Left lobe of liver (tissue), 2 donors: Measurements from ENCODE around the gene RAP1A. TPM values are rescaled to one million over a fixed set of nuclear protein-coding genes. Genes with fewer than 3 reads are reported as not detected.
"Not testable (repeated sequence)": the region's sequence is repeated elsewhere in the genome, so short reads cannot be mapped to it uniquely, and the experiment has no call there.

Experiments
- ATAC-seq: fragments of 200-7000 bp; cut with Tn5 transposase; one replicate; pipeline ENCODE4 v1.9.1; 2020; ENCODE audit warnings: mild to moderate bottlenecking, moderate library complexity
- DNase-seq: peaks from one replicate; pipeline ENCODE4 v3.0.0-alpha.2; 2020; ENCODE audit warnings: low spot score
- total RNA-seq: library from RNA; stranded (reverse); gene quantifications from one replicate; pipeline ENCODE4 v1.2.1, GENCODE V29; 2021
- donor health status: DM: no; HTN: no; CAD: no; lungs with moderate emphysema.
- donor health status: DM: no; HTN: yes; CAD: no.

The RAP1A gene
- total RNA-seq, 1 donor from 2014 or later: 30.0 TPM

DNA sequence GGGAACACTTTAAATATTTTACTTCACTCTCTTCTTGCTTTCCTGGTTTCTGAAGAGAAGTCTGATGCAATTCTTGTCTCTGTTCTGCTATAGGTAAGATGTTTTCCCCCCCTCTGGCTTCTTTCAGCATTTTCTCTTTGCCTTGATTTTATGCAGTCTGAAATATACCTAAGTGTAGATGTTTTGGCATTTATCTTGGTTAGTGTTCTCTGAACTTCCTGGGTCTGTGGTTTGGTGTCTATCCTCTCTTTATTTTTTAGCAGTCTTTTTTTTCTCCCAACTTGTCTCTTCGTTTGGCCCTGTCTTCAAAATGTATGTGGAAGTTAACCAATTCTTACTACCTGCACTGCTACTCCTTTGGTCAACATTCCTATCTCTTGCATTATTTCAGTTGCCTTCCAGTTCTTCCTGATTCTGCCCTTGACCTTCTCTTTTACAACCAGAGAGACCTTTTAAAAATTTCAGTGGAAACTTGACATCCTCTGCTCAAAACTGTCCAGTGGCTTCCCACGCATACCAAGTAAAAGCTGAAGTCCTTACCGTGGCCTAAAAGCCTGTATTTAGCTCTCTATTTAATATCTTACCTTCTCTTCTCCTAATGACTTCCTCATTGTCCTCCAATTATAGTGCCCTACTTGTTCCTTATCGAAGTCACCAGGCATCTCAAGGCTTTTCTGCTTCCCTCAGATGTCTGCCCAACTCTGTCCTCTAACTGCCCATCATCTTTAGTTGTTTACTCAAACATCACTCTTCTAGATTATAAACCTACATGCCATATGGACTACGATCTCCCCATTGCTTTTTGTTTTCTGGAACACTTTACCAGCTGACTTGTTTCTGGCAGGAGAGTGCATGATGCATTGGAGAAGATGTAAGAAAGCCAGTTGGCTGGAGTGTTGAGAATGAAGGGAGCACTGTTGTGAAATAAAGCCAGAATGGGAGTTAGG, 40.9 kb downstream of the RAP1A start:
- DNase-seq (no peak), ATAC-seq (no peak)

DNA sequence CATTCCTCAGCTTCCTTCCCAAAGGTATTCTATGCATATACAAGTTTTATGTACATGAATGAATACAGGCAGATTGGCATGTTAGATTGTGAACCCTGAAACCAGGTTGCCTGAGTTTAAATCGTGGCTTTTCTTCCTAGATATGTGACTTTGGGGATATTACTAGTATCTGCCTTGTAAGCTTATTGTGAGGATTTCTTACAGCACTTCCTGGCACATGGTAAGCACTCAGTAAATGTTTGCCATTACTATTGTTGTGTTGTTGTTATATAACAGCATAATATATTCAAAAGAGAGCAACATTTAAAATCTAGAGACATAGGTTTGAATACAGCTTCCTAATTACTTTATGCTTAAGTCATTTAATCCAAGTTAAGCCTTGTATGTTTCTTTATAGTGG, 45.1 kb downstream of the RAP1A start:
- no peak for ATAC-seq

DNA sequence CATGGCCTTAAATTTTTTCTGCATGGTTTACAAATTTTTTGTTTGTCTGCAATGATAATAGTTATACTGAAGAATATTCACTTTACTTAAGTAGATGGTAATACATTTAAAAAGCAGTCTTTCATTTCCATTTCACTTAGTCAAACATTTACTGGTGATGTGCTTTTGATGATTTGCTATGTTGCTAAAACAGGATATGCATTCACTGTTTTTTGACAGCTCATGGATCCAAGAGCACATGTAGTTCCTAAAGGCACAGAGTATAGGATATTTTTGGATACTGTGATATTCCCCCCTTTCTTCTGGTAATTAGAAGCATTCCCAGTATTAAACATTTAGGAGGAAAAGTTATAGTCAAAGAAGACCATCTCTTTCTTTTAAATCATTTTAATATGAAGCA, 45.9 kb downstream of the RAP1A start:
- DNase-seq (no peak), ATAC-seq (no peak)

More for the DNA sequence above, 45.1 kb downstream of the RAP1A start:
- DNase-seq: no peak

DNA sequence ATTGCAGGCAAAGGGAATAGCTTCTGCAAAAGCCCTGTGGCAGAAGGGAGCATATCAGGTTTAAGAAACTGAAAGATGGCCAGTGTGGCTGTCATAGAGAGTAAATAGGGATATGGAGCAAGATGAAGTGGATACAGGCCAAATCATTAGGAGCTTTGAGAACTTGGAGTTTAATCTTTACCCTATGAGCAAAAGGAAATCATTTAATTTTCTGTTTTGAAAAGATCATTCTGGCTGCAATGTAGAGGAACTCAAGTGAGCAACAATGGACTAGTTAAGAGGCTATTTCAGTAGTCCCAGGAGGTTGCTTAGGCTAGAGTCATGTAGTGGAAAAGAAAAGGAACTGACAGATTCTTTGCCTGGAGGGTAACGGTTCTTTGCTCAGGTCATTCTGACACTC, 47.2 kb downstream of the RAP1A start:
- ATAC-seq: peak; percentile 91
- no peak for DNase-seq

DNA sequence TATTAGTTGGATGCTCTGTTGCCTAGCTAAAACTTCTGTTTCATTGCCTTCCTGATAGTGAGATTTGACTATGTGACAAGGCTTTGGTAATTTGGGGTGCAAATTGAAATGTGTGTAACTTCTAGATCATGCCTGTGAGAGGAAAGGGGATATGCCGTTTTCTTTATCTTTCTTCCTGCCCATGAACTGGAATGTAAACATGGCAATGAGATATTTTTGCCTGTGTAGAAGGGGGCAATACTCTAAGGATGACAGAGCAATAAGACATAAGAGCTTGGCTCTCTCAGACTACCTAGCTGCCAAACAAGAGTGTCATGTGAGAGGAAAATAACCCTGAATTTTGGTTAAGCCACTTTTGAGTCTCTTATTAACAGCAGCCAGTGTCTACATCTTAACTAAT, 49.7 kb downstream of the RAP1A start:
- DNase-seq (no peak), ATAC-seq (no peak)

DNA sequence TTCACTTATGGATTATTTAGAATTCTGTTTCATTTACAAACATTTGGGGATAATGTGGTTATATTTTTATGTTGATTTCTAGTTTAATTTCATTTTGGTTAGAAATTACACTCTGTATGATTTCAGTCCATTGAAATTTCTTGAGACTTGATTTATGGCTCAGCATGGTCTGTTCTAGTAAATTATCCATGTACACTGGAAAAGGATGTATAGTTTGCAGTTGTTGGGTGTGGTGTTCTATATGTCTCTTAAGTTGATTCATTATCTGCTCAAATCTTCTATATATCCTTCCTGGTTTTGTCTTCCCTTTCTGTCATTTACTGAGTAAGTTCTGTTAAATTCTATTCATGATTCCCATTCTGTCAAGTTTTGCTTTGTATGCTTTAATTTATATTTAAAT, 52.3 kb downstream of the RAP1A start:
- DNase-seq: no peak
- ATAC-seq: no peak

DNA sequence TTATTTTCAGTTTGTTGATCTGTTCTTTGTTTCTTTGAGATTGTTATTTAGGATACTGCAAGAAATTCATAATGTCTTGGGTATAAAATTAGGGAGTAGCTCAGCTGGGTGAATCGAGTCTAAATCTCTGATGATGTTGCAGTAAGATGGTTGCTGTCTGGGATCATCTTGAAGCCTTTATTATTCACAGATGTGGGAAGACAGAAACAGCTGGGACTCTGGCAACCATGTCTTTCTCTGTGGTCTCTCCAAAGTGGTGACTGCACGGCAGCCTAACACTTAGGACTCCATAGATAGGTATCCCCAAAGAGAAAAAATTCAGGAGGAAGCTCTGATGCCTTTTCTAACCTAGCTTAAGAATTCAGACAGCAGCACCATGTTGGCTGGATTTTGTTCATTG, 52.7 kb downstream of the RAP1A start:
- ATAC-seq (no peak), DNase-seq (no peak)

DNA sequence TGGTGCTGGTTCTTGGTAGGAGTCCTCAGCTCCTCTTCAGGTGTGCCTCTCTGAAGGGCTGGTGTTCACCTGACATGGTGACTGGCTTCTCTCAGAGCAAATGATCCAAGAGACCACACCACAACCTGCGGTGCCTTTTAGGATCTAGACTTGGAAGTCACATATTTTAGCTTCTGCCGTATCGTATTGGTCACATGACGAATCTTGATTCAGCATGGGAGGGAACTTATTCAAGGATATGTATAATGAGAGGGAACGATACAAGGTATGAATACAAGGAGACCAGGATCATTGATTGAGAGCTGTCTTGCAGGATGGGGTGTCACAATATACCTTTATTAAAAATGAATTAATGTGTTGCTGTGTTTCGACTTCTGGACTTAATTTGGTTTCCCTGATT, 58.0 kb downstream of the RAP1A start:
- no peak for DNase-seq
- ATAC-seq: no peak

DNA sequence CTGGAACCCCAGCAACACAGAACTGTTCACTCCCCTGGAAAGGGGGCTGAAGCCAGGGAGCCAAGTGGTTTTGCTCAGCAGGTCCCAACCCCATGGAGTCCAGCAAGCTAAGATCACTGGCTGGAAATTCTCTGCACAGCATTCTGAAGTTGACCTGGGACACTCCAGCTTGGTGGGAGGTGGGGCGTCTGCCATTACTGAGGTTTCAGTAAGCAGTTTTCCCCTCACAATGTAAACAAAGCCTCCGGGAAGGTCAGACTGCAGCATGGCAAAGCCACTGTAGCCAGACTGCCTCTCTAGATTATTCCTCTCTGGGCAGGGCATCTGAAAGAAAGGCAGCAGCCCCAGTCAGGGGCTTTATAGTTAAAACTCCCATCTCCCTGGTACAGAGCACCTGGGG, 60.0 kb downstream of the RAP1A start:
- DNase-seq (no peak), ATAC-seq (no peak)

DNA sequence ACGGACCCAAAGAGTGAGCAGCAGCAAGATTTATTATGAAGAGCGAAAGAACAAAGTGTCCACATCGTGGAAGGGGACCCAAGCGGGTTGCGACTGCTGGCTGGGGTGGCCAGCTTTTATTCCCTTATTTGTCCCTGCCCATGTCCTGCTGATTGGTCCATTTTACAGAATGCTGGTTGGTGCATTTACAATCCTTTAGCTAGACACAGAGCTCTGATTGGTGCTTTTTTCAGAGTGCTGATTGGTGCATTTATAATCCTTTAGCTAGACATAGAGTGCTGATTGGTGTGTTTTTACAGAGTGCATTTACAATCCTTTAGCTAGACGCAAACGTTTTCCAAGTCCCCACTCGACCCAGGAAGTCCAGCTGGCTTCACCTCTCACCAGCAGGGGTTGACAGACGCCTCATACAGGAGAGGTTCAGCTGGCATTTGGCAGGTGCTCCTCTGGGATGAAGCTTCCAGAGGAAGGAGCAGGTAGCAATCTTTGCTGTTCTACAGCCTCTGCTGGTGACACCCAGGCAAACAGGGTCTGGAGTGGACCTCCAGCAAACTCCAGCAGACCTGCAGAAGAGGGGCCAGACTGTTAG, 60.7 kb downstream of the RAP1A start:
- ATAC-seq, DNase-seq: not testable (repeated sequence)

DNA sequence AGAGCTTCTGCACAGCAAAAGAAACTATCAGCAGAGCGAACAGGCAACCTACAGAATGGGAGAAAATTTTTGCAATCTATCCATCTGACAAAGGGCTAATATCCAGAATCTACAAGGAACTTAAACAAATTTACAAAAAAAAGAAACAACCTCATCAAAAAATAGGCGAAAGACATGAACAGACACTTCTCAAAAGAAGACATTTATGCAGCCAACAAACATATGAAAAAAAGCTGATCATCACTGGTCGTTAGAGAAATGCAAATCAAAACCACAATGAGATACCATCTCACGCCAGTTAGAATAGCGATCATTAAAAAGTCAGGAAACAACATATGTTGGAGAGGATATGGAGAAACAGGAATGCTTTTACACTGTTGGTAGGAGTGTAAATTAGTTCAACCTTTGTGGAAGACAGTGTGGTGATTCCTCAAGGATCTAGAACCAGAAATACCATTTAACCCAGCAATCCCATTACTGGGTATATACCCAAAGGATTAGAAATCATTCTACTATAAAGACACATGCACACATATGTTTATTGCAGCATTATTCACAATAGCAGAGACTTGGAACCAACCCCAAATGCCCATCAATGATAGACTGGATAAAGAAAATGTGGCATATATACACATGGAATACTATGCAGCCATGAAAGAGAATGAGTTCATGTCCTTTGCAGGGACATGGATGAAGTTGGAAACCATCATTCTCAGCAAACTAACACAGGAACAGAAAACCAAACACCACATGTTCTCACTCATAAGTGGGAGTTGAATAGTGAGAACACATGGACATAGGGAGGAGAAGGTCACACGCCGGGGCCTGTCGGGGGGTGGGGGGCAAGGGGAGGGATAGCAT, 65.9 kb downstream of the RAP1A start:
- DNase-seq, ATAC-seq: not testable (repeated sequence)

DNA sequence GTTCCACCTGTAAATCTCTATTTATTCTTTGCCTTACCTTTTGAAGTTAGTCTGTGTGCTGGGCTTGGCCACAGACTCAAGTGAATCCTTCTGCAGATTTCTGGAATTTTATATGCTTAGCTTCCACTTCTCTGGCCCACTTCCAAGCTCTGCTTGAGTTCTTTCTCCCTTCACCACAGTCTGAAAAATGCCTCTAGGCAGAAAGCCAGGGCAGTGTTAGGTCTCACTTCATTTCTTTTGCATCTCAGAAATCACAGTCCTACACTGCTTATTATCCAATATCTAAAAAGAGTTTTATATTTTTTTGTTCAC, 70.7 kb downstream of the RAP1A start:
- peak; percentile 34 for ATAC-seq
- no peak for DNase-seq

DNA sequence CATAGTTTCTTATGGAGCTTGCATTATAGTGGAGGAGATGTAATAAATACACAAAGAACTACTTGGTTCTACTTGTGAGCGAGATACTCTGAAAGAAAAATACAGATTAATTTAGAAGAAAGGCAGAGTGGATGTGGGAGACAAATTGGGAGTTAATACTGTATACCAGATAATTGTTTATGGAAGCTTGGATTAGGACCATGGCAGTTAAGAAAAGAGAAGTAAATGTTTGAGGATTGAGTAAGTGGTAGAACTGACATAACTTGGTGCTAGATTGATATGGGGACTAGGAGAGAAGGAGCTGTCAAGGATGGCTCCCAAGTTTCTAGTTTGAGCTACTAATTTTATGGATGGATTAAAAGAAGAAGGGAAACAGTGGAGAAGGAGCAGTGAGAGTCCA, 72.3 kb downstream of the RAP1A start:
- ATAC-seq (no peak), DNase-seq (no peak)

DNA sequence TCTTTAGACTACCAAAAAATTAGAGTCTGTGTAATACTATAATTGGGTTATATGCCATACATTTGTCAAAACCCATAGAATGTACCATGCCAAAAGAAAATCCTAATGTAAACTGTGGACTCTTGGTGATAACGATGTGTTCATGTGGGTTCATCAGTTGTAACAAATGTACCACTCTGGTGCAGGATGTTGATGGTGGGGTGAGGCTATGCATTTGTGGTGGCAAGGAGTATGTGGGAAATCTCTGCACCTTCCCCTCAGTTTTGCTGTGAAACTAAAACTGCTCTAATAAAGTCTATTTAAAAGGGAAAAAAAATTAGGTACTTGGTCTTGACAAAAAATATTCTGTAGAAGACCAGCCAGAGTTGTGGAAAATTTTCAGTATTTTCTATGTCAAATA, 76.2 kb downstream of the RAP1A start:
- DNase-seq: no peak
- no peak for ATAC-seq

DNA sequence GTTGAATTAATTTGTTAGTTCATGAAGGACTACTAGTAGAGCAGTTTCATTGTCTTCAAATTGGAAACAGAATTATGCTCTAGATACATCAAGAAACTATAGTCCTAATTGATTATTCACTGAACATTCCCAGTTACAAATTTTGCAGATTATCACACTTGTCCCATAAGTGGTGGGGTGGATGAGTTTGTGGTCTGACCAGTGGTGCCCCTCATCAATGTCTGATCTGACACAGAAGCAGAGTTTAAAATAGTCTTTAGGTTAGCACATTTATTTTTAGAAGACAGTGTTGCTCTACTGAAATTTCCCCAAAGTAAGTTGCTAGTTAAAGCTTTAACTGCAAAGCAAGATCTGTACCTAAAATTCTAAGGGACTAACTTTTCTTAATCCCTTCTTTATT, 76.7 kb downstream of the RAP1A start:
- DNase-seq: no peak

DNA sequence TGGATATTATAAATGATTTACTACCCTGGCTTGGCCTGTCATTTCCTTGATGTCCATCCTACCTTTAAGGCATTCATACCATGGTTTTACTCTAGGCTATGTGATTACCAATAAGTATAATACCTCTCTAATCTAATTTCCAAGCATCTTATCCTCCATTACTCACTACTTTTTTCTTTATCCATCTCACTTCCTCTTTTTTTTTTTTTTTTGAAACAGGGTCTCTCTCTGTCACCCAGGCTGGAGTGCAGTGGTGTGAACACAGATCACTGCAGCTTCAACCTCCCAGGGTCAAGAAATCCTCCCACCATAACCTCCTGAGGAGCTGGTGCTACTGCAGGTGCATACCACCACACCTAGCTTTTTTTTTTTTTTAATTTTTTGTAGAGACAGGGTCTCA, 79.7 kb downstream of the RAP1A start:
- DNase-seq (no peak), ATAC-seq (no peak)

More for the DNA sequence above, 76.7 kb downstream of the RAP1A start:
- no peak for ATAC-seq

DNA sequence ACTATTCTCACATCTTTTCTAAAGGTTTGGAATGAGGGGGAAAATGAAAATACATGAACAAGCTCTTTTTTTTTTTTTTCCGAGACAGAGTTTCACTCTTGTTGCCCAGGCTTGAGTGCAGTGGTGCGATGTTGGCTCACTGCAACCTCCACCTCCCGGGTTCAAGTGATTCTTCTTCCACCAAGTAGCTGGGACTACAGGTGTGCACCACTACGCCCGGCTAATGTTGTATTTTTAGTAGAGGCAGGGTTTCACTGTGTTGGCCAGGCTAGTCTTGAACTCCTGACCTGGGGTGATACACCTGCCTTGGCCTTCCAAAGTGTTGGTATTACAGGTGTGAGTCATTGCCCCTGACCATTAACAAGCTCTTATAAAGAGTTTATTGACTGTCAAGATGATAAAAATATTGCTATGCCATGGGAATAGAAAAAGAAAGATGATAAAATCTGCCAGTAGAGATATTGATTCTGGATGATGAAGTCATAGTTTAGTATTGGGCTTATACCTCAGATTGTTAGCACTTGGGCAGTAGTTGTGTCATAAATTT, 83.0 kb downstream of the RAP1A start:
- ATAC-seq (no peak), DNase-seq (no peak)

DNA sequence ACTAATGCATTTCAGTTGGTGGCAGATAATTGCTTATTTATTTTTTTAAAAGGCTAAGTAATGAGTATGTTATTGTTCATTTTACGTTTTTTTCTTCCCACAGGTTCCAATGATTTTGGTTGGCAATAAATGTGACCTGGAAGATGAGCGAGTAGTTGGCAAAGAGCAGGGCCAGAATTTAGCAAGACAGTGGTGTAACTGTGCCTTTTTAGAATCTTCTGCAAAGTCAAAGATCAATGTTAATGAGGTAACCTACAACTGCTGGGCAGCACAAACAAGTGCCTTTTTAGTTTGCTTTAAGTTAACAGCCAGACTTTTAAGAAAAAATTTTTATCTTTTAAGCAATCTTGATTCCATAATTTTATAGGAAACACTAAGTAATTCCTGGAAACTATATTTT, 84.7 kb downstream of the RAP1A start:
- ATAC-seq (peak; percentile 94), DNase-seq (no peak)

DNA sequence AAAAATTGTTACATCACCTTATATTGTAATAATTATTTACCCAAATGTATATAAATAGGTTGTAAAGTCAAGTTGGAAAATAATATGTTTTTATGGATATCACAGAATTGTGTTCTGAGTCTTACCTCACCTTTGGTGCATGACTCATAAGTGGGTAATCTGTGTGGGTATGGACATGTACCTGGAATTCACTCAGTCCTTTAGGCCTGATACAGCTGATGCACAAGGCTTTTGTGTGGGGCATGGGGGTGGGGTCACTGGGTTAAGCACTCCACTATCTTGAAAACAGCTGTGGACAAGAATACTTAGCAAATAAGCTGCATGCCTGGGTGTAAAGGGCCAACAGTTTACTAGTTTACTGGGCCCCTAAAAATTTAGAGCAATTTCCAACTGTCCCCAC, 85.2 kb downstream of the RAP1A start:
- no peak for DNase-seq
- peak; percentile 27 for ATAC-seq

DNA sequence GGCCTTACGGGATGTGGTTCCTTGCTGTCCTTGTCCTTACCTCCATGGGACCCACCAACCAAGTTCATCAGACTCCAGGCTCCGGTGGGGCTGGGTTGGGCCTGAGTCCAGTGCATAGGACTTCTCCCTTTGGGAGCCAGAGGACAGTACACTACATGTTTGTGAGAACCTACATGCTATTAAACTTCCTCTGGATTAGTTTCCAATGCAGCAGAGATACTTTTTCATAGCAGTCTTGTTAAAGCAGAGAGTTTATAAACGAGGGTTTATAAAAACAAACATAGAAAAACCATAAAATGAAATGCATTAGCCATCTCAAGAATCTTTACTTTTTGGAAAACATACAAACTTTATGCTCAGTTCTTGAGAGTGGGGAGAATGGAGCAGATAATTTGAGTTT, 86.3 kb downstream of the RAP1A start:
- ATAC-seq (no peak), DNase-seq (no peak)

DNA sequence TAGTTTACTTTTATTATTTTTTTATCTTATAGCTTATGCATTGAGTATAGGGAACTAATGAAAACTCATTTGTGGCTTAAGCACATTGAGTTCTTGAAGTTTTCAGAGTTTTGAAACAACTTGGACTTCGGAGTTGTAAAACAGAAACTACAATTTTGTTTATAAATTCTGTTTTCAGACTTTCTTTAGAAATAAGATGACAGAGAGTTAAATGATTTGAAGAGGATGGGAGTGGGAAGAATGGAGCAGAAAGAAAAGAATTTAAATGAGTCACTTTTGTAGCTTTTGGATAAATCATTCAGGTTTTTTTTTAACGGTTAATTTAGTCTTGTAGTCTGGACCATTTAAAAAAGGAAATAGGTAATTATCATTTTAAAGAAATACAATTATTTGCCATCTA, 87.3 kb downstream of the RAP1A start:
- DNase-seq: no peak
- ATAC-seq: no peak
